IMR-90 (cell line): ENCODE results near the gene TBC1D1. TPM values are rescaled to one million over a fixed set of nuclear protein-coding genes. Genes with fewer than 3 reads are reported as not detected.

Experiments used
- ATAC-seq: fragments of 200-7000 bp; cut with Tn5 transposase; 2 replicates; pipeline ENCODE4 v1.9.1; 2020; ENCODE audit warnings: low read depth, mild to moderate bottlenecking, moderate library complexity
- BruUV-seq: library from RNA; stranded (reverse); fragments of 400-500 nt; replicated peaks from 2 replicates; lab custom pipeline; 2021; lab: Mats Ljungman, UMichigan
- CTCF ChIA-PET: fragments of 300-600 bp; formaldehyde crosslinking; extraction: SDS; loops from one replicate; lab custom pipeline; 2021; ENCODE audit warnings: antibody characterized with exemption; lab: Yijun Ruan, JAX
- POLR2A ChIA-PET: fragments of 300-600 bp; sonication (Branson Sonifier 250); formaldehyde crosslinking; loops from one replicate; lab custom pipeline; 2022; ENCODE audit warnings: antibody characterized with exemption; ENCODE audit not compliant: unreplicated experiment; lab: Charles Lee
- DNase-seq: peaks from one replicate; pipeline ENCODE4 v3.0.0; 2013
- H2AFZ ChIP-seq: replicated peaks from 2 replicates; pipeline ENCODE3; 2013; ENCODE audit warnings: low read length, mild to moderate bottlenecking; ENCODE audit not compliant: poor library complexity
- H2AK5ac ChIP-seq: 2 replicates; pipeline ENCODE4 v1.6.1; 2013; ENCODE audit warnings: low read depth, low read length, inconsistent platforms
- H2AK9ac ChIP-seq: replicated peaks from 2 replicates; pipeline ENCODE3; 2013; ENCODE audit warnings: mild to moderate bottlenecking, low read depth, low read length, moderate library complexity; ENCODE audit not compliant: poor library complexity
- H2BK120ac ChIP-seq: 2 replicates; pipeline ENCODE4 v1.6.1; 2013; ENCODE audit warnings: low read depth, low read length, inconsistent platforms
- H2BK15ac ChIP-seq: 3 replicates; pipeline ENCODE4 v1.6.1; 2013; ENCODE audit warnings: low read depth, low read length, inconsistent platforms
- H2BK20ac ChIP-seq: 2 replicates; pipeline ENCODE4 v1.6.1; 2013; ENCODE audit warnings: low read depth, mild to moderate bottlenecking, inconsistent platforms, low read length, moderate library complexity
- H2BK5ac ChIP-seq: 2 replicates; pipeline ENCODE4 v1.6.1; 2013; ENCODE audit warnings: mild to moderate bottlenecking, low read depth, low read length, inconsistent platforms; ENCODE audit not compliant: poor library complexity, severe bottlenecking
- H3K14ac ChIP-seq: replicated peaks from 2 replicates; pipeline ENCODE4 v1.6.1; 2013; ENCODE audit warnings: low read depth, low read length, inconsistent platforms
- H3K18ac ChIP-seq: 2 replicates; pipeline ENCODE4 v1.6.1; 2013; ENCODE audit warnings: low read depth, low read length, control low read depth
- H3K23ac ChIP-seq: 2 replicates; pipeline ENCODE4 v1.6.1; 2013; ENCODE audit warnings: low read depth, low read length, inconsistent platforms
- H3K27ac ChIP-seq: 2 replicates; pipeline ENCODE4 v1.5.1; 2013; ENCODE audit warnings: mild to moderate bottlenecking, control low read depth, low read length; ENCODE audit not compliant: insufficient read depth
- H3K27me3 ChIP-seq: 2 replicates; pipeline ENCODE4 v1.6.1; 2013; ENCODE audit warnings: low read length; ENCODE audit not compliant: control insufficient read depth, insufficient read depth
- H3K36me3 ChIP-seq: 2 replicates; pipeline ENCODE4 v1.6.1; 2013; ENCODE audit warnings: low read length, mixed read lengths; ENCODE audit not compliant: control insufficient read depth, insufficient read depth
- H3K4ac ChIP-seq: 2 replicates; pipeline ENCODE4 v1.6.1; 2013; ENCODE audit warnings: low read depth, low read length, inconsistent platforms
- H3K4me1 ChIP-seq: 2 replicates; pipeline ENCODE4 v1.6.1; 2013; ENCODE audit warnings: low read length, mixed read lengths; ENCODE audit not compliant: control insufficient read depth, insufficient read depth
- H3K4me2 ChIP-seq: 2 replicates; pipeline ENCODE4 v1.6.1; 2013; ENCODE audit warnings: low read depth, mild to moderate bottlenecking, control low read depth, low read length, moderate library complexity
- H3K4me3 ChIP-seq: 2 replicates; pipeline ENCODE4 v1.5.1; 2013; ENCODE audit warnings: low read depth, mild to moderate bottlenecking, control low read depth, low read length, moderate library complexity; ENCODE audit not compliant: insufficient read depth
- H3K56ac ChIP-seq: 2 replicates; pipeline ENCODE4 v1.6.1; 2013; ENCODE audit warnings: low read length, inconsistent platforms; ENCODE audit not compliant: insufficient read depth; ENCODE audit errors: extremely low read depth
- H3K79me1 ChIP-seq, 2 experiments: 2 replicates each; pipeline ENCODE4 v1.6.1; 2013; ENCODE audit warnings: low read length in 2 of 2, inconsistent platforms in 1 of 2, low read depth in 1 of 2
- H3K9ac ChIP-seq: 2 replicates; pipeline ENCODE4 v1.6.1; 2013; ENCODE audit warnings: low read depth, low read length, control low read depth
- H3K9me1 ChIP-seq: 2 replicates; pipeline ENCODE4 v1.6.1; 2013; ENCODE audit warnings: low read length, inconsistent platforms; ENCODE audit not compliant: insufficient read depth
- H3K9me3 ChIP-seq: 2 replicates; pipeline ENCODE4 v1.6.1; 2013; ENCODE audit warnings: low read length; ENCODE audit not compliant: control insufficient read depth, insufficient read depth
- H4K20me1 ChIP-seq: 2 replicates; pipeline ENCODE4 v1.6.1; 2013; ENCODE audit warnings: low read length, inconsistent platforms; ENCODE audit not compliant: insufficient read depth
- H4K5ac ChIP-seq: 2 replicates; pipeline ENCODE4 v1.6.1; 2013; ENCODE audit warnings: mild to moderate bottlenecking, low read depth, low read length, control low read depth
- H4K8ac ChIP-seq, 2 experiments: 2 replicates each; pipeline ENCODE4 v1.6.1; 2013; ENCODE audit warnings: low read depth in 2 of 2, low read length in 2 of 2, control low read depth in 1 of 2, inconsistent platforms in 1 of 2
- H4K91ac ChIP-seq: 2 replicates; pipeline ENCODE4 v1.6.1; 2013; ENCODE audit warnings: low read depth, low read length, inconsistent platforms; ENCODE audit not compliant: insufficient read depth
- BHLHE40 ChIP-seq: fragments of 150-350 bp; IDR thresholded peaks from 2 replicates; pipeline ENCODE4 v1.6.1; 2016; ENCODE audit warnings: mild to moderate bottlenecking, low read depth, low read length
- CEBPB ChIP-seq: IDR thresholded peaks from 2 replicates; pipeline ENCODE4 v1.6.1; 2012; ENCODE audit warnings: low read depth, low read length, improper control_type of control experiment
- CTCF ChIP-seq: conservative IDR thresholded peaks from 2 replicates; pipeline ENCODE4 v1.5.1; 2012; ENCODE audit warnings: mild to moderate bottlenecking, low read depth, low read length, improper control_type of control experiment
- FOS ChIP-seq: fragments of 150-350 bp; IDR thresholded peaks from 2 replicates; pipeline ENCODE4 v1.6.1; 2016; ENCODE audit warnings: low read depth, low read length
- MAFK ChIP-seq: IDR thresholded peaks from 2 replicates; pipeline ENCODE4 v1.6.1; 2012; ENCODE audit warnings: low read depth, low read length, improper control_type of control experiment
- MAZ ChIP-seq: IDR thresholded peaks from 2 replicates; pipeline ENCODE4 v1.6.1; 2012; ENCODE audit warnings: low read depth, mild to moderate bottlenecking, low read length, improper control_type of control experiment, moderate library complexity, borderline replicate concordance
- MXI1 ChIP-seq: IDR thresholded peaks from 2 replicates; pipeline ENCODE4 v1.6.1; 2012; ENCODE audit warnings: low read depth, mild to moderate bottlenecking, low read length, moderate library complexity, borderline replicate concordance
- NFE2L2 ChIP-seq: fragments of 150-350 bp; IDR thresholded peaks from 2 replicates; pipeline ENCODE4 v1.6.1; 2016; ENCODE audit warnings: low read depth, mild to moderate bottlenecking, low read length
- POLR2A ChIP-seq: IDR thresholded peaks from 2 replicates; pipeline ENCODE4 v1.6.1; 2012; ENCODE audit warnings: mild to moderate bottlenecking, low read depth, low read length
- RAD21 ChIP-seq: IDR thresholded peaks from 2 replicates; pipeline ENCODE4 v1.6.1; 2012; ENCODE audit warnings: low read length, improper control_type of control experiment
- RCOR1 ChIP-seq: IDR thresholded peaks from 2 replicates; pipeline ENCODE4 v1.6.1; 2012; ENCODE audit warnings: mild to moderate bottlenecking, low read length, improper control_type of control experiment; ENCODE audit not compliant: insufficient replicate concordance
- RFX5 ChIP-seq: IDR thresholded peaks from 2 replicates; pipeline ENCODE4 v1.8.0; 2012; ENCODE audit warnings: low read depth, mild to moderate bottlenecking, low read length, moderate library complexity
- SMC3 ChIP-seq: fragments of 150-350 bp; IDR thresholded peaks from 2 replicates; pipeline ENCODE4 v1.6.1; 2016; ENCODE audit warnings: low read depth, mild to moderate bottlenecking, antibody characterized with exemption, low read length, moderate library complexity
- WGBS, 2 experiments: methylation state at CpG; one replicate each; pipeline versions ENCODE4 v1.1.5 to v1.1.7; 2013; ENCODE audit warnings: missing lambda C conversion rate in 2 of 2; ENCODE audit not compliant: insufficient read length in 1 of 2; ENCODE audit errors: extremely low coverage in 2 of 2; 5-methylcytosine and 5-hydroxymethylcytosine counted together
- dilution Hi-C: fragments of 300-500 bp; cut with HindIII; formaldehyde crosslinking; loops from one replicate; pipeline ENCODE4 v1.14.3; 2018; ENCODE audit warnings: low sequenced_read_pairs; ENCODE audit not compliant: unreplicated experiment
- in situ Hi-C: fragments of 300-500 bp; cut with MboI; formaldehyde crosslinking; loops from 3 replicates; pipeline ENCODE4 v1.14.3; 2019; ENCODE audit warnings: low sequenced_read_pairs, inconsistent platforms, mixed read lengths
- intact Hi-C: fragments of 100-400 bp; cut with micrococcal nuclease; formaldehyde crosslinking; loops from 2 replicates; pipeline ENCODE4 v1.10.0; 2022
- polyA plus RNA-seq, 3 experiments: library from polyadenylated mRNA; depleted of rRNA; stranded (reverse); fragments of >200 nt; gene quantifications; 2 replicates each; pipeline ENCODE4 v1.2.3, GENCODE V29; 2012; ENCODE audit warnings: low replicate concordance in 1 of 3
- total RNA-seq: library from RNA; depleted of rRNA; stranded (reverse); fragments of >200 nt; gene quantifications from 2 replicates; pipeline ENCODE4 v1.2.3, GENCODE V29; 2012
- TF ChIP-seq, protein P1 (sequence below): fragments of 150-350 bp; IDR thresholded peaks from 2 replicates; pipeline ENCODE4 v1.6.1; 2017; ENCODE audit warnings: mild to moderate bottlenecking, antibody characterized with exemption, low read length, low read depth
- TF ChIP-seq, protein P2 (sequence below): fragments of 150-350 bp; IDR thresholded peaks from 2 replicates; pipeline ENCODE4 v1.6.1; 2016; ENCODE audit warnings: low read depth, mild to moderate bottlenecking, low read length, moderate library complexity, borderline replicate concordance

TBC1D1 gene
- total and polyA plus RNA-seq, 2 of the 4 experiments (the other 2 are of a cell fraction): 42.4 to 104 TPM

DNA sequence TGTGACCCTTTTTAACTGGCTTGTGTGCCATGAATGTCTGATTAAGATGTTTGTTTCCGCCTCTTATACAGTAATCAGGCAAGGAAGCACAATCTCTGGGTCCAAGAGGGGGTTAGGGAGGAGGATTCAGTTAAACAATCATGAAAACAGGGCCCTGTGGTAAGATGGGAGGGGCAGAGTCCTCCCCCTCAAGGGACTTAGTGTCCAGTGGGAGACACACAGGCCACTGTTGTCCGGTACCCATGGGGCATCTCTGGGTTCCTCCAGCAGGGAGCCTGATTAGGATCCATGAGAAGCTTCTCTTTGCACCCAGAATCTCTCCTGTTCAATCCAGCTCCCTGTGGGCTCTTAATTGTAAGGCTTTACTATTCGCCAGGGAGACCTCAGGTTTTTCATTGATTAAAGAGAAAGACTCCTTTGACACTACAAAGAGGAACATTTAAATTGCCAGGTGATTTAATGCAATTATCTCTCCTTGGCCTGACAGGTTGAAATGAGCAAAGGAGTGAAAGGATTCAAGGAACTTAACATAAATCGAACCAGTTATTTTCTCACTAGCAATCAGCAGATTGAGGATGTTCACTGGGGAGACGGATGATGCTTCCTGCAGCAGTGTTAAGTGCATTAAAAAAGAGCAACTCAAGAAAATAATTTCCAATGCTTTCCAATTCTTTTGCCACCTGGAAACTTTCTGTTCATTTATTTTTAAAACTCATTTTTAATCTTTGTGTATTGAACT lies 294.7 kb downstream of the TBC1D1 start:
- H3K23ac ChIP-seq: no peak overlapping the region
- H2AFZ ChIP-seq: no peak overlapping the region
- no peaks in the 10 kb centered on the region for H3K79me1 ChIP-seq
- H4K91ac ChIP-seq: no peak overlapping the region
- no peaks in the 10 kb centered on the region for H3K27me3 ChIP-seq
- in situ Hi-C loops: no loop called here
- no CpG with 5 or more reads among the region's 5 CpGs for WGBS, 2 experiments
- H3K14ac ChIP-seq: no peak overlapping the region
- ChIA-PET CTCF (interaction anchor here (0.5 kb wide), 1 partner anchor 27 kb away, joined by 3 read pairs; no protein-coding TSS in a partner anchor), POLR2A (no interaction called here)
- no peak overlapping the region for H3K9ac ChIP-seq
- H4K20me1 ChIP-seq: no peaks in the 10 kb centered on the region
- no TSS peak for BruUV-seq
- no peak overlapping the region for H3K27ac ChIP-seq
- no peak overlapping the region for H2AK5ac ChIP-seq
- no peak overlapping the region for H3K18ac ChIP-seq
- no peak overlapping the region for H2BK5ac ChIP-seq
- no peaks in the 10 kb centered on the region for H3K36me3 ChIP-seq
- no peaks in the 10 kb centered on the region for H3K9me3 ChIP-seq
- no peak overlapping the region for H3K4me2 ChIP-seq
- H2BK15ac ChIP-seq: no peak overlapping the region
- no peak overlapping the region for H4K8ac ChIP-seq
- no peak overlapping the region for H3K56ac ChIP-seq
- H4K5ac ChIP-seq: no peak overlapping the region
- H2AK9ac ChIP-seq: no peak overlapping the region
- H2BK120ac ChIP-seq: no peak overlapping the region
- dilution Hi-C loops: no loop called here
- DNase-seq (no peak), ATAC-seq (no peak)
- no peak overlapping the region for H3K4me3 ChIP-seq
- no peak overlapping the region for H2BK20ac ChIP-seq
- intact Hi-C loops: loop anchor here (10.0 kb wide), 1 partner anchor 669 kb away; the partner anchor contains the start of gene TLR6
- H3K4ac ChIP-seq: no peak overlapping the region
- H3K4me1 ChIP-seq: peaks cover 4% of the 10 kb centered on the region
- H3K9me1 ChIP-seq: no peaks in the 10 kb centered on the region; the same call in none of the 2 replicates
- TF ChIP-seq MAFK (no peak), CEBPB (no peak), BHLHE40 (no peak), CTCF (no peak), RAD21 (no peak), RFX5 (no peak), MAZ (no peak), NFE2L2 (no peak), SMC3 (no peak), FOS (no peak), POLR2A (no peak), MXI1 (no peak), RCOR1 (no peak)
- TF ChIP-seq, protein P1, sequence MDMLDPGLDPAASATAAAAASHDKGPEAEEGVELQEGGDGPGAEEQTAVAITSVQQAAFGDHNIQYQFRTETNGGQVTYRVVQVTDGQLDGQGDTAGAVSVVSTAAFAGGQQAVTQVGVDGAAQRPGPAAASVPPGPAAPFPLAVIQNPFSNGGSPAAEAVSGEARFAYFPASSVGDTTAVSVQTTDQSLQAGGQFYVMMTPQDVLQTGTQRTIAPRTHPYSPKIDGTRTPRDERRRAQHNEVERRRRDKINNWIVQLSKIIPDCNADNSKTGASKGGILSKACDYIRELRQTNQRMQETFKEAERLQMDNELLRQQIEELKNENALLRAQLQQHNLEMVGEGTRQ: no peak
- TF ChIP-seq, protein P2, sequence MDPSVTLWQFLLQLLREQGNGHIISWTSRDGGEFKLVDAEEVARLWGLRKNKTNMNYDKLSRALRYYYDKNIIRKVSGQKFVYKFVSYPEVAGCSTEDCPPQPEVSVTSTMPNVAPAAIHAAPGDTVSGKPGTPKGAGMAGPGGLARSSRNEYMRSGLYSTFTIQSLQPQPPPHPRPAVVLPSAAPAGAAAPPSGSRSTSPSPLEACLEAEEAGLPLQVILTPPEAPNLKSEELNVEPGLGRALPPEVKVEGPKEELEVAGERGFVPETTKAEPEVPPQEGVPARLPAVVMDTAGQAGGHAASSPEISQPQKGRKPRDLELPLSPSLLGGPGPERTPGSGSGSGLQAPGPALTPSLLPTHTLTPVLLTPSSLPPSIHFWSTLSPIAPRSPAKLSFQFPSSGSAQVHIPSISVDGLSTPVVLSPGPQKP: no peak
